Posterior cingulate gyrus (tissue), 11 donors: ENCODE measurements around the gene ABLIM3.

Experiments
- DNase-seq, 10 donors: peaks; one replicate each; pipeline versions ENCODE4 v3.0.0 to v3.0.0-alpha.2; 2020 to 2021; ENCODE audit warnings: mixed read lengths in 3 of 10
- intact Hi-C: fragments of 100-400 bp; cut with DNase I; formaldehyde crosslinking; loops from one replicate; pipeline ENCODE4 v1.15.1; 2023

Gene ABLIM3

DNA sequence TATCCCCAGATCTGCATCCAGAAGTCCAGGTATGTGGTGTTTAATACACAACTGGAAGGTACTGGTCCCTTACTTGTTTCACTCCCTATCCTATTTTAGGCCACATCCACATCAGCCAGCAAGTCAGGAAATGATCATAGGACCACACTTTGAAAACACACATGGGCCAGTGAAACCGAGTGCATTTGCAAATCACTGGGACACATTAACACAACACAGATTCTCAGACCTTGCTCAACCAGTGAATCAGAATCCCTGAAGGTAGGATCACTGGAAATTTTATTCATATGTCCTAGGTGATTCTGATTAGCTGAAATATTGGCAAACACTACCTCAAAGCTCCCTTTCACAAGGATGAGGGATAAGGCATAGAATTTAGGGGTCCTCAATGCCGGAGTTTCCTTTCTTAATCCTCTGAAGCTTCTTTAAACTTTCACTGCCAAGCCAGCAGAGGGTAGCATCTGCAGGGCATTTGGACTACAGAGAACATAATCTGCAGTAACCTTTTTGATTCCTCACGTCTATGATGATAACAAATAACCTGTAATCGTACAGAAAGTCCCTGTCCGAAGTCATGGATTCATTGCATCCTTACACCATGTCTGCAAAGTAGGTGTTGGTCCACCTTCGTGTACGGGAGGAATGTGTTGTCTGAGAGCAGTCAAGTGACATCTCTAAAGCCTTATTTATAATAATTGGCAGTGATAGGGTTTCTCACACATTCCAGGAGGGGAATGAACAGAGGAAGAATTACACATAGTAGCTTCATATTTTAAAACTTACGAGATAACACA lies 11.0 kb upstream of the ABLIM3 start:
- no peak for DNase-seq
- intact Hi-C loops, result no loop called here

- DNase-seq, result no peak
- intact Hi-C loops, result no loop called here
Observed at GRCh38 chr5:149132474-149132873, 8.8 kb upstream of the ABLIM3 start.

- intact Hi-C loops, result no loop called here
- DNase-seq, result no peak
Observed at GRCh38 chr5:149133795-149134777, 7.2 kb upstream of the ABLIM3 start.

- DNase-seq, result no peak
- intact Hi-C loops, result no loop called here
Observed at GRCh38 chr5:149134778-149135500, 6.4 kb upstream of the ABLIM3 start.

DNA sequence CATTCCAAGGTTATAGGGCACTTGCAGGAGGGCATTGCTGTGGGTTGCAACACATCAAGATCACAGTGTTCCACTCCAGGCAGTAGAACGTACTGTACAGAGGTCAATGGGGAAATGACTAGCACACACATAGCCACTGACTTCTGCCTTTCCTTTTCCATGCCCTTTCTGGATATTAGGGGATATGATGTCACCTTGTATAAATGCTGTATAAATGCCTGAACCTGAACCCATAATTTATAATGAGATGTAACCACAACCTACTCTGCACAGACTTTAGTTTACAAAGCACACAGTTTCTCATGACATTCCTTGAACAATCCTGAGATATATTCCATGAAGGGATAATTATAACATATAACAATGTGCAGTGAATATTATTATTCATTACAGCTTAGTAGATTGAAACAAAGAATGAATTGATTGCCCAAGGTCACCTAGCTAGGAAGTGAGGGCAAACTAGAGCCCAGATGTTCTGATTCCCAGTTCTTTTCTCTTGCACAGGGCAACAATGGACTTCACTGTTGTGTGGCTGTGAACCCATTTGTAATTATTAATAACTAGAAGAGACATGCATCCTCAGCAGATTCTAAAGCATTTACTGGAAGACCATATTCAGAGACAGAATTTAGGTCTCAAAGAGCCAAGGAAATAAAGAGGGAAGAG lies 5.6 kb upstream of the ABLIM3 start:
- DNase-seq, result no peak
- intact Hi-C loops, result no loop called here

DNA sequence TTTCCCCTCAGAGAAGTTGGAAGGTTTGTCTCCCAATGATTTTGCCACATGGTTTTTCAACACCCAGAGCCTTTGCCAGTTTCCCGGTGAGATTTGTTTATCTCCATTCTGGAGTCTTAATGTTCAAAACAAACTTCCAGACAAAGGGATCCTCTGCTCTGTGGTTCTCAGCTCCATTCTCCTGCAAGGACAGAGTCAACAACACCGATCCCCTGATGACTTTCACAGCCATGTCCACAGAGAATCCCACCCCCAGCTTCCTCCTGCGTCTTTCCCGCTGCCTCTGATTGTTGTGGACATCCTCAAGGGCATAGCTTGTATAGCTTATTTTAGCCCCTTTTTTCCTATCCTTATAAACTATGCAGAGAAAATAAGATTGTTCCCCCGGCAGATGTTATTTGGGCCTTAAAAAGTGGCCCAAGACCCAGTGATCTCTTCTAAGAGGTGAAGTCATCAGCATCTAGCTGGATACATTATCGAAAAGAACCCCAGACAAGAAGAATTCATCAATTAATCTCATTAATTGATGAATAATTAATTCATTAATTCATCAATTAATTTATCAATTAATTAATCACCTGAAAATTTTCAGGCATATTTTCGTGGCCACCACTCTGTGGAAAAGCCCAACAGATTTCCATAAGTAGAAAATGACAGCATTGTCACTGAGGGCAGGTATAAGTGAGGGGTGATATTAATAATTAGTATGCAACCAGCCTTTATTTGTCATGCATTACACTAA lies 2.9 kb upstream of the ABLIM3 start:
- no peak for DNase-seq
- intact Hi-C loops, result no loop called here

GRCh38 chr5:149140197-149141002 lies 893 bp upstream of the ABLIM3 start:
- intact Hi-C loops, result loop anchor here (1.0 kb wide), 2 partner anchors 89 to 129 kb away; no protein-coding TSS in a partner anchor
- DNase-seq, result no peak

GRCh38 chr5:149141957-149142851 lies 911 bp downstream of the ABLIM3 start:
- DNase-seq, result peak in 5 of 10 donors; percentile 31 to 83 (median 45)

DNA sequence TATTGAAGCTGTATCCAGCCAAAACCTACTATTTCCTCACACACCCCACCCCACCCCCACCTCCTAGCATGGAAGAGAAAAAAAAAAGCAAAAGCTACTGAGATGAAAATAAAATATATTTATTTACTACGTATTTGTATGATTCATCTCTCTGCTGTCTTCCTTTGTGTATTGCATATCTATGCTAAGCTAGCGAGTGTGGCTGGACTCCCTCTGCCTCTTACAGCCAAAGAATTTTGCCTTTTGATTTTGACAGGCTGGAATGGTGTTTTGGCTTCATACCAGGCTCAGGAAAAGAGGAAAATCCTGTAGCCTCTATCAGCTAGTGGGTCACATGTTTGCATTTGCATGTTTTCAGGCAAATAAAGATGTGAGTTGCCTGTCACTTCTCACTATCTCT lies 2.2 kb downstream of the ABLIM3 start:
- intact Hi-C loops, result no loop called here
- no peak for DNase-seq

More at GRCh38 chr5:149141957-149142851, 911 bp downstream of the ABLIM3 start:
- intact Hi-C loops, result loop anchor here (1.0 kb wide), 2 partner anchors 87 to 127 kb away; no protein-coding TSS in a partner anchor

GRCh38 chr5:149144637-149145036 lies 3.3 kb downstream of the ABLIM3 start:
- intact Hi-C loops, result no loop called here
- no peak for DNase-seq

- intact Hi-C loops, result no loop called here
- DNase-seq, result no peak
Observed at GRCh38 chr5:149145138-149145537, 3.8 kb downstream of the ABLIM3 start.

- intact Hi-C loops, result no loop called here
- no peak for DNase-seq
Observed at GRCh38 chr5:149147676-149148075, 6.4 kb downstream of the ABLIM3 start.

DNA sequence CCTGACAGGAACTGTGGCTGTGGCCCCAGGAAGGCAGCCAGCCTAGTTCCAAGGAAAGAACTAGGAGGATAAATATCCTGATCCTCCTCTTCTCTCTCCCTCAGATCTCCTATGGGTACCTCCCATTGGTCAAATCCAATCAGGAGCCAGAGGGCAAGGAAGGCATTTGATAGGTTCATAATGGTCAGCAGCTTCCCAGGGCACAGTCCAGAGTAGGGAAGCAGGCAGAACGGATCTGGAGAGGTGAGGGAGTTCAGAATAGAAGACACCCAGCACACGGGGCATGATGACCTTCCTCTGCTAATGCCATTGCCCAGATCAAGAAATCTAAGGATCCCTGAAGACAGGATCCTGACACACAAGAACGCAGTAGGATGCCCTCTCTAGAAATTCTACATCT lies 8.6 kb downstream of the ABLIM3 start:
- DNase-seq, result no peak
- intact Hi-C loops, result no loop called here

DNA sequence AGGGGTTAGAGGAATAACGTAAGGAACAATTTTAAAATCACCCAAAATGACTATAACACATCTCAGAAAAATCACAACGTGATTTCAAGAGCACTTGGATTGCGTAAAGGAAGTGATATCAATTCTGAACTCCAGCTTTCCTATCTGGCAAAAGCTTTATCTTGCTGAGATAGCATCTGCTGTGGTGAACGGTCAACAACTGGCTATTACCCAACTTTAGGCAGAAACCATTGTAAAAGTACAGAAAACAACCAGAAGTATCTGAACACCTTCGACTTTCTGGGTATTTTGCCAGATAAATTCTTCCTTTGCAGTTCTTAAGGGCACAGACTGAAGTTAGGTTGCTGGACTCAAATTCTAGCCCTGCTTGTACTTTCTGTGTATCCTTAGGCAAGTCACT lies 9.2 kb downstream of the ABLIM3 start:
- intact Hi-C loops, result no loop called here
- no peak for DNase-seq

DNA sequence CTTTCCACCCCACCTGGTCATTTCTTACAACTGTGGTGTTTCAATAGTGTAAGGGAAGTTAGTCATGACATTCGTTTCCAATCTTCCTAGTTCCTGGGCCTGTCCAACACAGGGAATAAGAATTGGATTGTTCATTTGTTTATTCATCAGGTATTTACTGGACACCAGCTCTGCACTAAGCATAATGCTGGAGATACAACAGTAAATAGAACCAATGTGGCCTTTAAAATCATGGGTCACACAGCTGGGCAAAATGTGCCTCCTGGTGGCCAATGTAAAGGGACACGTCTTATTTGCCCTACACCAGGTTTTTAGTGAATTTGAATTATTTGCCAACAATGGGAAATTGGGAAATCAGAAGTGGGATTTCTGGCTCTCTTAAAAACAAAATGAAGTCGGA lies 10.4 kb downstream of the ABLIM3 start:
- DNase-seq, result no peak
- intact Hi-C loops, result no loop called here

DNA sequence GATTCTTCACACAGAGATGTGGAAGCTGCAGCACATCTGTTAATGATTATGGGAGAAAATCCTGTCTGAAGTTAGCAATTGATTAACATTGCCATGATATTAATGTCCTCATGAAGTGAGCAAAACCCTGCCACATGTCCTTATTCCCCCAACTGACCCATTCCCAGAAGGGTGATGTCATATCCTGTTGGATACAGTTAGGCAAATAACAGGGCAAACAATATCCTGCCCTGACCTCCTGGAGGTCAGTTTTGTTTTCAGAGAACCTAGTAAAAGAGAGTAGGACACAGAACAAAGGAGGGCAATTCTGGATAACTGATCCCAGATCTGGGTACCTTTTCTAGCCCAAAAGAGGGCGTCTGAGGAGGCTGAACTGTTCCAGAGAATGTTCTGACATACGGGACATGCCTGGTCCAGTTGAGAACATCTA lies 11.0 kb downstream of the ABLIM3 start:
- DNase-seq, result no peak
- intact Hi-C loops, result no loop called here

- intact Hi-C loops, result no loop called here
Observed at GRCh38 chr5:149153193-149153750, 12.0 kb downstream of the ABLIM3 start.

More at GRCh38 chr5:149153193-149153750, 12.0 kb downstream of the ABLIM3 start:
- no peak for DNase-seq
